ENCODE measurements around the gene GSG1L2.

DNA sequence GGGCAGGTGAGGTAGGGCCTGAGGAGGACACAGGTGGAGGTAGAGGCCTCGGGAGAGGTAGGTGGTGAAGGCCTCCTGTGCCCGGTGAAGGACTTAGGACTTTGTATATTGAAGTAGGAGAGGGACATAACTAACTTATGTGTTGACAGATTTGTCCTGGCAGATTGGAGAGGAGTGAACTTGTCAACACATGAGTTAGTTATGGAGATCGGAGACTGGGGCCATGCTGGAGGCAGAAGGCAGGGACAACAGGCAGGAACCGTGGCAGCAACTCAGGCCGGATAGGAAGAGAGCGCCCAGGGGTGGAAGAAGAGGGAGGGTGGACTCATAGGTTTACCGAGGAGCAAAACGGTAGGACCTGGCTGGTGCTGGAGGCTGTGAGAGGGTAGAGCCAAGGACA is 22.3 kb upstream of the GSG1L2 start:
- no peak for TF ChIP-seq ZC3H10 (CRISPR knock-in tag; IDR thresholded peaks at IDR 0.05)
- no peak for TF ChIP-seq ZFP30 (CRISPR knock-in tag; IDR thresholded peaks at IDR 0.05)
- TF ChIP-seq ARNTL (CRISPR knock-in tag; IDR thresholded peaks at IDR 0.05; ENCODE audit: borderline replicate concordance, low read depth) = no peak
- TF ChIP-seq TOX (CRISPR knock-in tag; IDR thresholded peaks at IDR 0.05; ENCODE audit: borderline replicate concordance) = no peak

Data from SK-N-SH treated with all-trans-retinoic acid at 6 μM for 48 hours (cell line).